ENCODE data around the gene DAPK2. TPM values are rescaled to one million over a fixed set of nuclear protein-coding genes. Genes with fewer than 3 reads are reported as not detected.

DAPK2 gene
- total and polyA plus RNA-seq, 2 donors (not counting 1 experiment from before 2014, with no cell fraction given): 8.3 to 31.9 TPM

DNA sequence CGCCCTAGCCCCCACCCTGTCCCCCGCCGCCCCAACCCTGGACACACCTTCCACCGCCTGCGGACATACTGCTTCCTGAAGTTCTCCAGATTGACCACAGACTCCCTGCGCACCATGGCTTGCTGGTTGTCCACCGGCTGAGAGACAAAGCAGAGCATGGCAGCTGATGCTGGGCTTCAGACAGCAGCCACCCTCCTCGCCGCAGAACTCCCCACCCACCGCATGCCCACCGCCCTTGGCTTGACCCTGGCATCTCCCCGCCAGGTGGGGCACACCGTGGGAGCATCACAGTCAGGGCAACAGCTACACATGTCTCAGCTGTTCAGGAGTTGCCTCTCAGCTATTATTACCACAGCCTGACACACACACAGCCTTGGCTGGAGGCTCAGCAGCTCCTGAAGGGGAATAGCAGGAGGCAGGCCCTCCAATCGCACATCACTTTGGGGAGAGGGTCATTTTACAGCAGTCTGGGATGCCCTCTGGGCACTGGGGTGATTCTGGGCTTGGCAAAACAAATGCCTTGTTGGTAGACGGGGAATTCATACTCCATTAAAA lies 134.1 kb downstream of the DAPK2 start:
- H2AFZ ChIP-seq (ENCODE audit: insufficient read depth, low read depth, low read length, poor library complexity, severe bottlenecking): no peak overlapping the region
- no peak overlapping the region for H3K9ac ChIP-seq (ENCODE audit: low read length)
- no peaks in the 10 kb centered on the region for H3K27me3 Mint-ChIP-seq
- H4K20me1 ChIP-seq (ENCODE audit: control insufficient read depth, insufficient read depth, low read length, poor library complexity, severe bottlenecking): no peaks in the 10 kb centered on the region
- H3K36me3 ChIP-seq (replicated peaks in 1 of 2; ENCODE audit: control extremely low read depth in 1 of 2, control insufficient read depth in 1 of 2, extremely low read depth in 1 of 2, insufficient read depth in 2 of 2, low read length in 1 of 2): no peaks in the 10 kb centered on the region
- H3K4me1 ChIP-seq (ENCODE audit: control insufficient read depth in 2 of 2, insufficient read depth in 2 of 2, low read length in 2 of 2): no peaks in the 10 kb centered on the region
- H3K4me3 Mint-ChIP-seq: no peak overlapping the region
- no peak for TF ChIP-seq EZH2 (IDR thresholded peaks at IDR 0.05; ENCODE audit: borderline replicate concordance, insufficient read depth, low read depth, low read length, poor library complexity, severe bottlenecking)
- no peak for TF ChIP-seq CTCF (IDR thresholded peaks at IDR 0.05)
- ChIA-PET POLR2A (no interaction called here), CTCF (interaction anchor here (1.1 to 1.8 kb wide), 2 partner anchors 65 to 98 kb away, joined by 3 to 6 read pairs; no protein-coding TSS in a partner anchor)
- H3K27ac Mint-ChIP-seq: no peak overlapping the region
- DNase-seq (no peak), ATAC-seq (ENCODE audit: low read depth) (no peak)
- no peak overlapping the region for H3K4me2 ChIP-seq (replicated peaks; ENCODE audit: low read depth, low read length, poor library complexity, severe bottlenecking)
- intact Hi-C loops (cut with micrococcal nuclease): no loop called here
- no peaks in the 10 kb centered on the region for H3K9me3 Mint-ChIP-seq (ENCODE audit: insufficient read depth)
- no peaks in the 10 kb centered on the region for H3K79me2 ChIP-seq (ENCODE audit: control insufficient read depth, insufficient read depth, low read length)
- WGBS (ENCODE audit: insufficient coverage): 89% methylated on average over 13 of the region's 15 CpGs
- H3K27ac ChIP-seq (ENCODE audit: low read length in 2 of 2): no peak overlapping the region
- H3K4me3 ChIP-seq (ENCODE audit: control extremely low read depth in 1 of 5, extremely low read depth in 1 of 5, insufficient read depth in 1 of 5, low read depth in 2 of 5, low read length in 4 of 5): no peak overlapping the region
- no peaks in the 10 kb centered on the region for H3K4me1 Mint-ChIP-seq
- H3K27me3 ChIP-seq (replicated peaks in 1 of 4; ENCODE audit: control extremely low read depth in 1 of 4, control insufficient read depth in 3 of 4, insufficient read depth in 4 of 4, low read length in 3 of 4): no peaks in the 10 kb centered on the region
- H3K9me3 ChIP-seq (ENCODE audit: control extremely low read depth in 1 of 3, control insufficient read depth in 2 of 3, insufficient read depth in 1 of 3, low read length in 2 of 3): no peaks in the 10 kb centered on the region

DNA sequence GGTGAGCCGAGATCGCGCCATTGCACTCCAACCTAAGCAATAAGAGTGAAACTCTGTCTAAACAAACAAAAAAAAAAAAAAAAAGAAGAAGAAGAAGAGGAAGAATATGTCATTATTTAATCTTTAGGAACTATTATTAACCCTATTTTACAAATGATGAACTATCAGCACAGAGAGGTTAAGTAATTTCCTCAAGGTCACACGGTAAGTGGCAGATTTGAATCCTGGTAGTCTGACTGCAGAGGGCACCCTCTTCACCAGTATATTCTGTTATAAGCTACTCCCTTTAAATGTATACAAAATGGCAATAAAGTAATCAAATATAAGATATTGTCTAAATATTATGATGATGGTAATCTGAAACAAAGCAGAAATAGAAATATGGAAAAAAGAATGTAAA lies 135.1 kb downstream of the DAPK2 start:
- no peak overlapping the region for H3K4me3 ChIP-seq (ENCODE audit: control extremely low read depth in 1 of 5, extremely low read depth in 1 of 5, insufficient read depth in 1 of 5, low read depth in 2 of 5, low read length in 4 of 5)
- H3K9me3 ChIP-seq (ENCODE audit: control extremely low read depth in 1 of 3, control insufficient read depth in 2 of 3, insufficient read depth in 1 of 3, low read length in 2 of 3): no peaks in the 10 kb centered on the region
- Mint-ChIP-seq H3K4me3 (no peak overlapping the region), H3K27me3 (no peaks in the 10 kb centered on the region), H3K4me1 (peaks cover 7% of the 10 kb centered on the region), H3K9me3 (ENCODE audit: insufficient read depth) (no peaks in the 10 kb centered on the region), H3K27ac (no peak overlapping the region)
- peaks cover 1 to 5% of the 10 kb centered on the region in 2 donors for H3K4me1 ChIP-seq (ENCODE audit: control insufficient read depth in 2 of 2, insufficient read depth in 2 of 2, low read length in 2 of 2)
- POLR2A ChIA-PET: interaction anchor here (0.6 kb wide), 1 partner anchor 13 kb away, joined by 5 read pairs; no protein-coding TSS in a partner anchor
- H3K36me3 ChIP-seq (replicated peaks in 1 of 2; ENCODE audit: control extremely low read depth in 1 of 2, control insufficient read depth in 1 of 2, extremely low read depth in 1 of 2, insufficient read depth in 2 of 2, low read length in 1 of 2): no peaks in the 10 kb centered on the region
- no CpG with 5 or more reads among the region's 4 CpGs for WGBS (ENCODE audit: insufficient coverage)
- H3K27ac ChIP-seq (ENCODE audit: low read length in 2 of 2): no peak overlapping the region
- TF ChIP-seq EZH2 (IDR thresholded peaks at IDR 0.05; ENCODE audit: borderline replicate concordance, insufficient read depth, low read depth, low read length, poor library complexity, severe bottlenecking): no peak
- no peaks in the 10 kb centered on the region for H4K20me1 ChIP-seq (ENCODE audit: control insufficient read depth, insufficient read depth, low read length, poor library complexity, severe bottlenecking)
- H2AFZ ChIP-seq (ENCODE audit: insufficient read depth, low read depth, low read length, poor library complexity, severe bottlenecking): no peak overlapping the region
- no peaks in the 10 kb centered on the region for H3K27me3 ChIP-seq (replicated peaks in 1 of 4; ENCODE audit: control extremely low read depth in 1 of 4, control insufficient read depth in 3 of 4, insufficient read depth in 4 of 4, low read length in 3 of 4)
- CTCF ChIA-PET: interaction anchor here (0.8 to 1.1 kb wide), 3 partner anchors 64 to 156 kb away, joined by 3 to 7 read pairs (median 4); no protein-coding TSS in a partner anchor
- H3K4me2 ChIP-seq (replicated peaks; ENCODE audit: low read depth, low read length, poor library complexity, severe bottlenecking): no peak overlapping the region
- H3K9ac ChIP-seq (ENCODE audit: low read length): no peak overlapping the region
- no peaks in the 10 kb centered on the region for H3K79me2 ChIP-seq (ENCODE audit: control insufficient read depth, insufficient read depth, low read length)
- no peak for ATAC-seq (ENCODE audit: low read depth)
- DNase-seq: no peak
- intact Hi-C loops (cut with micrococcal nuclease): no loop called here

Data from B cell (primary cell).